Gastrocnemius medialis (tissue), 4 donors: ENCODE measurements around the gene KDM2B. TPM values are rescaled to one million over a fixed set of nuclear protein-coding genes. Genes with fewer than 3 reads are reported as not detected.

Experiments used
- ATAC-seq, 2 donors: fragments of 150-250 bp; one replicate each; pipeline ENCODE4 v1.9.1; 2016
- DNase-seq, 2 donors: peaks; one replicate each; pipeline ENCODE4 v3.0.0-alpha.2; 2019
- H3K27ac ChIP-seq, 4 donors: fragments of 200-600 bp; sonication (generic); 1 replicate in 1 of 4; 2 replicates in 3 of 4; pipeline ENCODE4 v1.5.1; 2016 to 2018; ENCODE audit warnings: mild to moderate bottlenecking in 2 of 4, moderate library complexity in 1 of 4
- H3K27me3 ChIP-seq, 3 donors: fragments of 200-600 bp; sonication (generic) in 2 of 3; 1 replicate in 1 of 3; 2 replicates in 2 of 3; pipeline versions ENCODE4 v1.5.1 to v1.6.0; 2016 to 2019; ENCODE audit warnings: mild to moderate bottlenecking in 1 of 3, moderate library complexity in 1 of 3
- H3K36me3 ChIP-seq, 2 donors: fragments of 200-600 bp; sonication (generic) in 1 of 2; one replicate each; pipeline ENCODE4 v1.5.1; 2017 to 2018
- H3K4me1 ChIP-seq, 2 donors: fragments of 200-600 bp; sonication (generic) in 1 of 2; one replicate each; pipeline ENCODE4 v1.5.1; 2016 to 2017; ENCODE audit warnings: mild to moderate bottlenecking in 2 of 2
- H3K4me3 ChIP-seq, 4 donors: fragments of 200-600 bp; sonication (generic) in 3 of 4; 1 replicate in 1 of 4; 2 replicates in 3 of 4; pipeline ENCODE4 v1.5.1; 2016 to 2019; ENCODE audit warnings: mild to moderate bottlenecking in 2 of 4
- H3K9me3 ChIP-seq, 3 donors: fragments of 200-600 bp; sonication (generic) in 2 of 3; 1 replicate in 1 of 3; 2 replicates in 2 of 3; pipeline ENCODE4 v1.5.1; 2016 to 2019
- CTCF ChIP-seq, 5 experiments: fragments of 450-650 bp in 3 of 5; fragments of 200-600 bp in 2 of 5; sonication (generic) in 2 of 5; IDR thresholded peaks in 4 of 5; conservative IDR thresholded peaks in 1 of 5; 1 replicate in 4 of 5; 2 replicates in 1 of 5; pipeline ENCODE4 v1.5.1; 2016 to 2019; ENCODE audit warnings: antibody characterized with exemption in 5 of 5, mild to moderate bottlenecking in 3 of 5, moderate library complexity in 3 of 5
- POLR2A ChIP-seq, 2 donors: fragments of 450-650 bp; IDR thresholded peaks; one replicate each; pipeline ENCODE4 v1.6.1; 2017; ENCODE audit warnings: antibody characterized with exemption in 2 of 2, mild to moderate bottlenecking in 2 of 2, moderate library complexity in 2 of 2
- in situ Hi-C, 4 donors: fragments of 200-750 bp; cut with MboI; loops; one replicate each; pipeline versions ENCODE4 v1.15.0 to v1.8.0; 2017; ENCODE audit warnings: low sequenced_read_pairs in 4 of 4
- intact Hi-C: fragments of 100-400 bp; cut with DNase I; formaldehyde crosslinking; loops from one replicate; pipeline ENCODE4 v1.15.1; 2023; ENCODE audit warnings: low total_unique reads
- total RNA-seq, 4 donors: library from RNA; depleted of rRNA; stranded (reverse); fragments of >200 nt; gene quantifications; one replicate each; pipeline versions ENCODE4 v1.1.0 to v1.2.3, GENCODE V29; 2016

KDM2B gene
- total RNA-seq, 4 donors from 2014 or later = 4.8 to 9.4 (median 8.3) TPM

DNA sequence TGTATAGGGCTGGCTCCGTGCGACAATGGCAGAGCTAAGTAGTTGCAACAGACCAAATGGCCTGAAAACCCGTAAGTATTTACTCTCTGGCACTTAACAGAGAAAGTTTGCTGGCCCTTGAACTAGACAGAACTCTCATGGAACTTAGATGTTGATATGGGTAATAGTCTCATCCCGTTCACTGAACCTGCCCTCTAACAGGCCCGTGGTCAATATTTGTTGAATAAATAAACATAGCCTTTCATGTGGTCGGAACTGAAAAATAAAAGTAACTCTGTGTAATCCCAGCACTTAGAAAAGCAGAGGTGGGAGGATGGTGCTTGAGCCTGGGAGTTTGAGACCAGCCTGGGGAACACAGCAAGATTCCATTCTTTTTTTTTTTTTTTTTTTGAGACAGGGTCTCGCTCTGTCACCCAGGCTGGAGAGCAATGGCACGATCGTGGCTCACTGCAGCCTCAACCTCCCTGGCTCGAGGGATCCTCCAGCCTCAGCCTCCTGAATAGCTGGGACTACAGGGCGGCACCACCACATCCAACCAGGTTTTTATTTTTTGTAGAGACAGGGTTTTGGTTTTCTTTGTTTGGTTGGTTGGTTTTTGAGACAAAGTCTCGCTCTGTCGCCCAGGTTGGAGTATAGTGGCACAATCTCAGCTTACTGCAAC, 29.7 kb downstream of the KDM2B start:
- in situ Hi-C loops = loop anchor here in 3 of 4 donors (5.0 to 10.0 kb wide), 4 partner anchors 74 to 131 kb away; partner anchors contain the start of gene ORAI1 (in 1 of the 3)
- TF ChIP-seq POLR2A (IDR thresholded peaks at IDR 0.05) (no peak), CTCF (IDR thresholded peaks at IDR 0.05 in 4 of 5, conservative IDR thresholded peaks at IDR 0.05 in 1 of 5) (no peak)
- Histone ChIP-seq H3K36me3 (peaks cover 0 to 10% of the 10 kb centered on the region in 2 donors), H3K9me3 (no peaks in the 10 kb centered on the region), H3K27ac (no peak overlapping the region), H3K4me3 (no peak overlapping the region), H3K27me3 (no peaks in the 10 kb centered on the region), H3K4me1 (peaks cover 3 to 4% of the 10 kb centered on the region in 2 donors)
- ATAC-seq (no peak), DNase-seq (no peak)
- intact Hi-C loops = no loop called here

DNA sequence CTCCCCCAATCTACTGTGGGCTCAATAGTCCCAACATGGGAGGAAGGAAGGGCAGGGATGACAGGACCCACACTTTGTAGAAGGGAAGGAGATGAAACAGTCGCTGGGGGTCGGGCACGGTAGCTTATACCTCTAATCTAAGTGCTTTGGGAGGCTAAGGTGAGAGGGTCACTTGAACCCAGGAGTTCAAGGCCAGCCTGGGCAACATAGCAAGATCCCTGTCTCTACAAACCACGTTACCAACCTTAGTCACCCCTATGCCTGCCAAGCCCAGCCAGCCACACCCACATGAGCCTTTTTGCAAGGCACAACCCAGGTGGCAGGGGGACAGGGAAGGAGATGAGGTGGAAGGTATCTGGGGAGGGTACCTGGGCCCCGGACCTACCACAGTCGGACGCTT, 31.7 kb downstream of the KDM2B start:
- Histone ChIP-seq H3K9me3 (no peaks in the 10 kb centered on the region), H3K36me3 (peaks cover 0 to 10% of the 10 kb centered on the region in 2 donors), H3K27ac (no peak overlapping the region), H3K27me3 (no peaks in the 10 kb centered on the region), H3K4me3 (no peak overlapping the region), H3K4me1 (peaks cover 3 to 4% of the 10 kb centered on the region in 2 donors)
- in situ Hi-C loops = no loop called here
- intact Hi-C loops = loop anchor here (1.0 kb wide), 1 partner anchor 9 kb away; no protein-coding TSS in a partner anchor
- DNase-seq (no peak), ATAC-seq (no peak)
- TF ChIP-seq CTCF (IDR thresholded peaks at IDR 0.05 in 4 of 5, conservative IDR thresholded peaks at IDR 0.05 in 1 of 5) (no peak), POLR2A (IDR thresholded peaks at IDR 0.05) (no peak)

GRCh38 chr12:121545480-121545879, 35.3 kb downstream of the KDM2B start:
- ATAC-seq (no peak), DNase-seq (no peak)
- H3K27ac ChIP-seq = no peak overlapping the region
- in situ Hi-C loops (no loop called here), intact Hi-C loops (no loop called here)
- H3K9me3 ChIP-seq = no peaks in the 10 kb centered on the region
- no peak overlapping the region for H3K4me3 ChIP-seq
- peaks cover 0 to 10% of the 10 kb centered on the region in 2 donors for H3K36me3 ChIP-seq
- TF ChIP-seq CTCF (IDR thresholded peaks at IDR 0.05 in 4 of 5, conservative IDR thresholded peaks at IDR 0.05 in 1 of 5) = no peak
- TF ChIP-seq POLR2A (IDR thresholded peaks at IDR 0.05) = no peak
- no peaks in the 10 kb centered on the region for H3K27me3 ChIP-seq
- no peaks in the 10 kb centered on the region for H3K4me1 ChIP-seq

GRCh38 chr12:121543786-121544185, 37.0 kb downstream of the KDM2B start:
- Histone ChIP-seq H3K36me3 (peaks cover 0 to 10% of the 10 kb centered on the region in 2 donors), H3K4me3 (no peak overlapping the region), H3K4me1 (peaks cover 2% of the 10 kb centered on the region in 2 donors), H3K9me3 (no peaks in the 10 kb centered on the region), H3K27me3 (no peaks in the 10 kb centered on the region), H3K27ac (no peak overlapping the region)
- intact Hi-C loops = no loop called here
- no peak for ATAC-seq
- no peak for DNase-seq
- TF ChIP-seq POLR2A (IDR thresholded peaks at IDR 0.05) (no peak), CTCF (IDR thresholded peaks at IDR 0.05 in 4 of 5, conservative IDR thresholded peaks at IDR 0.05 in 1 of 5) (no peak)
- in situ Hi-C loops = no loop called here
